Kidney (tissue), 14 donors: ENCODE data around the gene TOMM40. TPM values are rescaled to one million over a fixed set of nuclear protein-coding genes. Genes with fewer than 3 reads are reported as not detected.

ENCODE experiments used
- DNase-seq, 5 donors: peaks; one replicate each; pipeline ENCODE4 v3.0.0-alpha.2; 2013 to 2020
- FAIRE-seq: peaks from 2 replicates; lab custom pipeline; 2012; peaks lifted over from hg19 to GRCh38; lab: Jason Lieb, UNC
- H3K27ac ChIP-seq, 2 donors: one replicate each; pipeline ENCODE4 v1.7.0; 2013; ENCODE audit warnings: low read depth in 2 of 2, low read length in 2 of 2, inconsistent platforms in 1 of 2
- H3K27me3 ChIP-seq: one replicate; pipeline ENCODE4 v1.7.1; 2013; ENCODE audit warnings: low read length, inconsistent platforms; ENCODE audit not compliant: control insufficient read depth, insufficient read depth
- H3K36me3 ChIP-seq, 3 donors: one replicate each; pipeline versions ENCODE4 v1.7.0 to v1.7.1; 2013; ENCODE audit warnings: low read length in 3 of 3, control low read depth in 1 of 3, inconsistent platforms in 1 of 3; ENCODE audit not compliant: insufficient read depth in 3 of 3, control insufficient read depth in 2 of 3
- H3K4me1 ChIP-seq, 3 donors: one replicate each; pipeline versions ENCODE4 v1.7.0 to v1.7.1; 2013; ENCODE audit warnings: low read length in 3 of 3, inconsistent platforms in 1 of 3, low read depth in 1 of 3; ENCODE audit not compliant: control insufficient read depth in 2 of 3, insufficient read depth in 2 of 3
- H3K4me3 ChIP-seq, 3 donors: one replicate each; pipeline versions ENCODE4 v1.7.0 to v1.8.1; 2013; ENCODE audit warnings: low read length in 3 of 3, control low read depth in 1 of 3, inconsistent platforms in 1 of 3
- H3K9ac ChIP-seq, 3 donors: one replicate each; pipeline versions ENCODE4 v1.7.0 to v1.7.1; 2013; ENCODE audit warnings: low read length in 3 of 3, control low read depth in 1 of 3, inconsistent platforms in 1 of 3
- H3K9me3 ChIP-seq, 3 donors: one replicate each; pipeline versions ENCODE4 v1.7.0 to v1.7.1; 2013; ENCODE audit warnings: low read length in 3 of 3, control low read depth in 1 of 3, inconsistent platforms in 1 of 3; ENCODE audit not compliant: control insufficient read depth in 2 of 3, insufficient read depth in 1 of 3
- intact Hi-C: fragments of 100-400 bp; cut with DNase I; formaldehyde crosslinking; loops from one replicate; pipeline ENCODE4 v1.11.1; 2022
- polyA plus RNA-seq: library from polyadenylated mRNA; stranded (reverse); fragments of 350-450 nt; fragmentation: Illumina TruSeq; extraction: RNeasy Lipid Tissue Mini Kit (QIAGEN cat#74804); gene quantifications from one replicate; pipeline ENCODE4 v1.2.3, GENCODE V29; 2014; ENCODE audit warnings: low read depth, low replicate concordance; ENCODE audit not compliant: insufficient read depth
- total RNA-seq: library from RNA; stranded (reverse); fragmentation: NEBNext Ultra II Directional; extraction: Animal tissue kit (Norgen Biotek cat#: 25700); gene quantifications from one replicate; pipeline ENCODE4 v1.2.1, GENCODE V29; 2021
- TF ChIP-seq, protein P1 (sequence below): IDR thresholded peaks from 3 replicates; pipeline ENCODE4 v1.5.1; 2012; ENCODE audit warnings: mild to moderate bottlenecking, moderate library complexity, borderline replicate concordance; ENCODE audit not compliant: insufficient read depth; ENCODE audit errors: extremely low read depth
- donor health status: control.
- donor health status: control.
- donor health status: control.
- donor health status: control.
- donor health status: control.
- donor health status: DM: yes; HTN: yes; CAD: no.
- donor health status: Normal renal cell carcinoma (clear cell type).

TOMM40 gene
- total and polyA plus RNA-seq, 2 donors from 2014 or later, result 45.4 to 51.5 TPM

DNA sequence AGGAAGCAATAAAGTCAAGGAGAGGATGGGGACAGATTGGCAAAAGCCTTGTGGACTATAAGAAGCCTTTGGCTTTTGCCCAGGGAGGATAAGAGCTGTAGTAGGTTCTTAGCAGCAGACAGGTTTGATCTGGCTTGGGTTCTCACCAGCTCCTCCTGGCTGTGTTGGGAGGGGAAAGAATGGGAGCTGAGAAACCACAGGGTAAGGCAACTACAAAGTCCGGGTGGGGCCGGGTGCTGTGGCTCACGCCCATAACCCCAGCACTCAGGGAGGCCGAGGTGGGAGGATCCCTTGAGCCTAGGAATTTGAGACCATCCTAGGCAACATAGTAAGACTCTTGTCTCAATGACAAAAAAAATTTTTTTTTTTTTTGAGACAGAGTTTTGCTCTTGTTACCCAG is 24.4 kb upstream of the TOMM40 start:
- peaks cover 2 to 12% (median 8%) of the 10 kb centered on the region in 3 donors for H3K36me3 ChIP-seq
- no peak for FAIRE-seq

DNA sequence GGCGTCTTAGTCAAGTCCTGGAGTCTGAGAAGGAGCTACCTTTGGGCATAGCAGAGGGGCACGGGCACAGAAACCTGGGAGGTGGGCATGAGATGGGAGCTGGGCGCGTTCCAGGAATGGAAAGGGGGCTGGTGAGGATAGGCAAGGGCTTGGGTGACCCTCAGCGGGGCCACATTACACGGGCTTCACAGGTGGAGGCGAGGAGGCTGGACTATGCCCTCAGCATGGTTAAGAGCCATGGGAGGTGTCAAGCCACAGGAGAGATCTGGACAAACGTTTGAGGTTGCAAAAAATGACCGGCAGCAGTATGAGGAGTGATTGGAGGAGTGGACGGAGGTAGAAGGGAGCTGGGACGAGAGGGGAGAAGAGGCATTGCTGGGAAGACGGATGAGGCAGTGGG is 23.5 kb upstream of the TOMM40 start:
- Histone ChIP-seq H3K4me3 (no peak overlapping the region), H3K4me1 (no peaks in the 10 kb centered on the region), H3K36me3 (peaks cover 5 to 21% (median 14%) of the 10 kb centered on the region in 3 donors), H3K27ac (no peak overlapping the region), H3K27me3 (no peaks in the 10 kb centered on the region), H3K9me3 (no peaks in the 10 kb centered on the region), H3K9ac (no peak overlapping the region)
- DNase-seq (no peak), FAIRE-seq (no peak)
- TF ChIP-seq, protein P1, sequence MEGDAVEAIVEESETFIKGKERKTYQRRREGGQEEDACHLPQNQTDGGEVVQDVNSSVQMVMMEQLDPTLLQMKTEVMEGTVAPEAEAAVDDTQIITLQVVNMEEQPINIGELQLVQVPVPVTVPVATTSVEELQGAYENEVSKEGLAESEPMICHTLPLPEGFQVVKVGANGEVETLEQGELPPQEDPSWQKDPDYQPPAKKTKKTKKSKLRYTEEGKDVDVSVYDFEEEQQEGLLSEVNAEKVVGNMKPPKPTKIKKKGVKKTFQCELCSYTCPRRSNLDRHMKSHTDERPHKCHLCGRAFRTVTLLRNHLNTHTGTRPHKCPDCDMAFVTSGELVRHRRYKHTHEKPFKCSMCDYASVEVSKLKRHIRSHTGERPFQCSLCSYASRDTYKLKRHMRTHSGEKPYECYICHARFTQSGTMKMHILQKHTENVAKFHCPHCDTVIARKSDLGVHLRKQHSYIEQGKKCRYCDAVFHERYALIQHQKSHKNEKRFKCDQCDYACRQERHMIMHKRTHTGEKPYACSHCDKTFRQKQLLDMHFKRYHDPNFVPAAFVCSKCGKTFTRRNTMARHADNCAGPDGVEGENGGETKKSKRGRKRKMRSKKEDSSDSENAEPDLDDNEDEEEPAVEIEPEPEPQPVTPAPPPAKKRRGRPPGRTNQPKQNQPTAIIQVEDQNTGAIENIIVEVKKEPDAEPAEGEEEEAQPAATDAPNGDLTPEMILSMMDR, result no peak
- intact Hi-C loops, result no loop called here

More for the DNA sequence above, 24.4 kb upstream of the TOMM40 start:
- intact Hi-C loops, result no loop called here
- no peak for DNase-seq
- Histone ChIP-seq H3K27ac (no peak overlapping the region), H3K9me3 (no peaks in the 10 kb centered on the region), H3K4me1 (no peaks in the 10 kb centered on the region), H3K27me3 (no peaks in the 10 kb centered on the region), H3K9ac (no peak overlapping the region), H3K4me3 (no peak overlapping the region)
- TF ChIP-seq, protein P1, result no peak

DNA sequence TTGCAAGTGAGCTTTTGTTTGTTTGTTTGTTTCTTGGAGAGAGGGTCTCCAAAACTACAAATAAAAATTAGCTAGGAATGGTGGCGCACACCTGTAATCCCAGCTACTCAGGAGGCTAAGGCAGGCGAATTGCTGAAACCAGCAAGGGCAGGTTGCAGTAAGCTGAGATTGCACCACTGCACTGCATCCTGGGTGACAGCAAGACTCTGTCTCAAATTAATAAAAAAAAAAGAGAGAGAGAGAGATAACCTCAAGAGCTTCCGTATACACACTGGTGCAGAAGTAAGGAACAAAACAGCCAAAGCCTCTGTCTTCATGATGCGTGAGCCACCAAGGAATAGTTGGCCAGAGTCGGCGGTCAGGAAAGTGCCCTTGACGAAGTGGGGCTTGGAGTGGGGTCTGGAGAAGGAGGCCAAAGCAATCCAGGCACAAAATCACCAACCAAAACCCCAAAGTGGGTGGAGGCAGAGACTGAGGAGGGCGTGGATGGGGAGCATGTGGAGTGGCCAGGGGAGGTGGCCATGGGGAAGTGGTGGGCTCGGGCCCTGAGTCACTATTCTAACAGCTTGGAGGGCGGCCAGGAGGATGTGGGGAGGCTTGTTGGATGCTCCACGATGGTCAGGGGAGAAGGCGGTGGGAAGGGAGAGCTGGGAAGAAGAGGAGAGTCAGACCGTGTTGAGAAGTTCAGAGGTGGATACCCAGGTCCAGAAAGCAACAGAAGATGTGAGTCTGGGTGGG is 21.2 kb upstream of the TOMM40 start:
- no peak overlapping the region for H3K9ac ChIP-seq
- no peak for DNase-seq
- no peaks in the 10 kb centered on the region for H3K4me1 ChIP-seq
- FAIRE-seq, result no peak
- H3K4me3 ChIP-seq, result no peak overlapping the region
- H3K36me3 ChIP-seq, result peaks cover 9 to 36% (median 31%) of the 10 kb centered on the region in 3 donors
- TF ChIP-seq, protein P1, result no peak
- no peak overlapping the region for H3K27ac ChIP-seq
- H3K27me3 ChIP-seq, result no peaks in the 10 kb centered on the region
- H3K9me3 ChIP-seq, result no peaks in the 10 kb centered on the region
- intact Hi-C loops, result no loop called here
